Measurements from ENCODE around the gene IRF7. TPM values are rescaled to one million over a fixed set of nuclear protein-coding genes. Genes with fewer than 3 reads are reported as not detected.

Gene IRF7
- polyA plus RNA-seq, 1 of the 3 experiments (the other 2 are of a cell fraction) = 6.3 TPM

GRCh38 chr11:650482-650881 lies 34.7 kb upstream of the IRF7 start:
- CTCF ChIA-PET = no interaction called here
- no peak overlapping the region for H2AFZ ChIP-seq (ENCODE audit: low read depth)
- POLR2A ChIA-PET = no interaction called here

More at GRCh38 chr11:650482-650881, 34.7 kb upstream of the IRF7 start:
- WGBS (ENCODE audit: low lambda C conversion rate) = 90% methylated on average over 10 of the region's 10 CpGs
- no peak overlapping the region for H3K4me3 ChIP-seq (ENCODE audit: low read depth in 2 of 2, low read length in 1 of 2)
- H3K4me2 ChIP-seq = no peak overlapping the region
- DNase-seq = no peak
- no peaks in the 10 kb centered on the region for H3K9me3 ChIP-seq
- H3K79me2 ChIP-seq (ENCODE audit: insufficient read depth) = no peaks in the 10 kb centered on the region
- H3F3A ChIP-seq (replicated peaks; ENCODE audit: insufficient read depth) = peaks cover 14% of the 10 kb centered on the region
- no peaks in the 10 kb centered on the region for H3K9me2 ChIP-seq
- TF ChIP-seq NRF1 (IDR thresholded peaks at IDR 0.05; ENCODE audit: low read depth, low read length) = no peak
- TF ChIP-seq FOXJ3 (CRISPR knock-in tag; IDR thresholded peaks at IDR 0.05) = no peak
- no peak for TF ChIP-seq EZH2phosphoT487 (IDR thresholded peaks at IDR 0.05; ENCODE audit: borderline replicate concordance, low read depth)
- TF ChIP-seq ZBTB33 (IDR thresholded peaks at IDR 0.05; ENCODE audit: borderline replicate concordance, low read depth) = no peak
- no peak for TF ChIP-seq REST (IDR thresholded peaks at IDR 0.05; ENCODE audit: low read depth, low read length)
- no peak for TF ChIP-seq FOXM1 (IDR thresholded peaks at IDR 0.05; ENCODE audit: low read depth)
- TF ChIP-seq CTCF (IDR thresholded peaks at IDR 0.05) = no peak
- TF ChIP-seq MAX (IDR thresholded peaks at IDR 0.05; ENCODE audit: low read depth) = no peak
- no peak for TF ChIP-seq MEF2A (IDR thresholded peaks at IDR 0.05; ENCODE audit: borderline replicate concordance, low read depth)
- TF ChIP-seq MXI1 (IDR thresholded peaks at IDR 0.05; ENCODE audit: low read depth, low read length) = no peak
- TF ChIP-seq FOSL2 (IDR thresholded peaks at IDR 0.05; ENCODE audit: borderline replicate concordance, low read depth) = no peak; the same call in 1 of the 2 replicates
- TF ChIP-seq GABPA (IDR thresholded peaks at IDR 0.05; ENCODE audit: low read depth) = no peak
- TF ChIP-seq SMC3 (IDR thresholded peaks at IDR 0.05; ENCODE audit: low read depth, low read length) = no peak
- TF ChIP-seq TEAD4 (IDR thresholded peaks at IDR 0.05; ENCODE audit: borderline replicate concordance, insufficient read depth) = no peak
- no peak for TF ChIP-seq RXRA (IDR thresholded peaks at IDR 0.05; ENCODE audit: borderline replicate concordance, low read depth)
- TF ChIP-seq USF2 (IDR thresholded peaks at IDR 0.05; ENCODE audit: borderline replicate concordance, low read depth, low read length) = no peak
- no peaks in the 10 kb centered on the region for H4K20me1 ChIP-seq (ENCODE audit: insufficient read depth)
- no peak overlapping the region for H3K27ac ChIP-seq (ENCODE audit: low read depth in 2 of 2, low read length in 1 of 2)
- no peaks in the 10 kb centered on the region for H3K27me3 ChIP-seq (ENCODE audit: insufficient read depth)
- no peak overlapping the region for H3K9ac ChIP-seq
- peaks cover 0 to 7% of the 10 kb centered on the region in 2 experiments for H3K36me3 ChIP-seq (replicated peaks in 1 of 2; ENCODE audit: control insufficient read depth in 1 of 2, insufficient read depth in 2 of 2, low read length in 1 of 2)
- H3K4me1 ChIP-seq (ENCODE audit: control insufficient read depth in 1 of 2, insufficient read depth in 2 of 2, low read depth in 1 of 2, low read length in 1 of 2) = no peaks in the 10 kb centered on the region

All from SK-N-SH (cell line).